T-helper 2 cell (primary cell): ENCODE data around the gene CFLAR.

Experiments used
- DNase-seq, 5 experiments: peaks; one replicate each; pipeline versions ENCODE4 v3.0.0 to v3.0.0-alpha.2; 2012 to 2022
- total RNA-seq, 2 donors: gene quantifications; one replicate each; lab custom pipeline; 2026; lab: John Stamatoyannopoulos, UW

CFLAR gene
- 260 to 365 reads per million in 2 donors for total RNA-seq

- peak; percentile 69 to 94 (median 75) for DNase-seq
These were observed at the start of gene CFLAR for GRCh38 chr2:201116115-201116958. TSS of gene CFLAR (plus strand) at chr2:201116164. CDS start at chr2:201129866, 13,702 bp downstream.

GRCh38 chr2:201070948-201071478 lies 45.0 kb upstream of the CFLAR start:
- DNase-seq: peak in 2 of 5 experiments; percentile 11 to 22

- peak; percentile 75 to 98 (median 89) for DNase-seq
These were observed 44.3 kb upstream of the CFLAR start, which contains the start of the genes HYCC2 and NDUFB3 for GRCh38 chr2:201071479-201072200. TSS of gene HYCC2 (minus strand) at chr2:201071671. CDS start at chr2:201024009, 47,662 bp downstream. TSS of gene NDUFB3 (plus strand) at chr2:201072001. CDS start at chr2:201078883, 6,882 bp downstream.

GRCh38 chr2:201072201-201072530 lies 43.8 kb upstream of the CFLAR start:
- DNase-seq: no peak

- DNase-seq: no peak
These were observed 42.9 kb upstream of the CFLAR start for GRCh38 chr2:201073071-201073470.

GRCh38 chr2:201074996-201075395 lies 41.0 kb upstream of the CFLAR start:
- DNase-seq: no peak

GRCh38 chr2:201084863-201085262 lies 31.1 kb upstream of the CFLAR start:
- DNase-seq: no peak

- no peak for DNase-seq
These were observed 25.4 kb upstream of the CFLAR start for GRCh38 chr2:201090574-201090973.

- DNase-seq: no peak
These were observed 22.4 kb upstream of the CFLAR start for GRCh38 chr2:201093573-201093972.

GRCh38 chr2:201100497-201100896 lies 15.5 kb upstream of the CFLAR start:
- DNase-seq: no peak

GRCh38 chr2:201105759-201106158 lies 10.2 kb upstream of the CFLAR start:
- no peak for DNase-seq

GRCh38 chr2:201107624-201108023 lies 8.3 kb upstream of the CFLAR start:
- DNase-seq: no peak

GRCh38 chr2:201108341-201108740 lies 7.6 kb upstream of the CFLAR start:
- no peak for DNase-seq

GRCh38 chr2:201109186-201109585 lies 6.8 kb upstream of the CFLAR start:
- no peak for DNase-seq

GRCh38 chr2:201110615-201111014 lies 5.3 kb upstream of the CFLAR start:
- no peak for DNase-seq

GRCh38 chr2:201111096-201111495 lies 4.9 kb upstream of the CFLAR start:
- DNase-seq: no peak

- no peak for DNase-seq
These were observed 1.6 kb upstream of the CFLAR start for GRCh38 chr2:201114350-201114749.

GRCh38 chr2:201114846-201115245 lies 1.1 kb upstream of the CFLAR start:
- DNase-seq: no peak

- peak in 3 of 5 experiments; percentile 15 to 92 (median 72) for DNase-seq
These were observed 1.2 kb downstream of the CFLAR start for GRCh38 chr2:201116959-201117734.

- DNase-seq: peak in 1 of 5 experiments; percentile 24
These were observed 1.8 kb downstream of the CFLAR start for GRCh38 chr2:201117735-201118094.

GRCh38 chr2:201118121-201118960 lies 2.4 kb downstream of the CFLAR start:
- DNase-seq: peak; percentile 66 to 91 (median 74)
